ENCODE data around the gene INO80. TPM values are rescaled to one million over a fixed set of nuclear protein-coding genes. Genes with fewer than 3 reads are reported as not detected.
"Not testable (repeated sequence)": the region's sequence is repeated elsewhere in the genome, so short reads cannot be mapped to it uniquely, and the experiment has no call there.

Gene INO80
- total RNA-seq, 2 experiments from 2014 or later, result 18.9 to 22.2 TPM

GRCh38 chr15:41104234-41104633 is 11.8 kb downstream of the INO80 start:
- POLR2A ChIA-PET, result no interaction called here
- ATAC-seq (ENCODE audit: low read depth), result no peak
- H3K4me3 Mint-ChIP-seq, result no peak overlapping the region
- no peaks in the 10 kb centered on the region for H3K9me3 Mint-ChIP-seq
- H3K4me1 Mint-ChIP-seq, result peaks cover 4% of the 10 kb centered on the region
- no peak for DNase-seq
- no peaks in the 10 kb centered on the region for H3K27me3 Mint-ChIP-seq
- peaks cover 20% of the 10 kb centered on the region for H3K36me3 Mint-ChIP-seq
- no peak overlapping the region for H3K27ac Mint-ChIP-seq

GRCh38 chr15:41102854-41103253 is 13.2 kb downstream of the INO80 start:
- no peaks in the 10 kb centered on the region for H3K27me3 Mint-ChIP-seq
- POLR2A ChIA-PET, result no interaction called here

GRCh38 chr15:41096178-41096577 is 19.9 kb downstream of the INO80 start:
- POLR2A ChIA-PET, result no interaction called here
- no peak overlapping the region for H3K27ac Mint-ChIP-seq

More at GRCh38 chr15:41102854-41103253, 13.2 kb downstream of the INO80 start:
- H3K27ac Mint-ChIP-seq, result no peak overlapping the region
- no peak for ATAC-seq (ENCODE audit: low read depth)
- no peak for DNase-seq
- peaks cover 11% of the 10 kb centered on the region for H3K36me3 Mint-ChIP-seq
- H3K4me3 Mint-ChIP-seq, result no peak overlapping the region
- peaks cover 4% of the 10 kb centered on the region for H3K4me1 Mint-ChIP-seq
- H3K9me3 Mint-ChIP-seq, result no peaks in the 10 kb centered on the region

GRCh38 chr15:41085029-41085428 is 31.1 kb downstream of the INO80 start:
- Mint-ChIP-seq H3K4me1 (peaks cover 13% of the 10 kb centered on the region), H3K9me3 (no peaks in the 10 kb centered on the region), H3K27me3 (no peaks in the 10 kb centered on the region), H3K27ac (no peak overlapping the region), H3K4me3 (no peak overlapping the region), H3K36me3 (peaks cover 22% of the 10 kb centered on the region)
- ATAC-seq (ENCODE audit: low read depth) (no peak), DNase-seq (no peak)
- POLR2A ChIA-PET, result no interaction called here

More at GRCh38 chr15:41096178-41096577, 19.9 kb downstream of the INO80 start:
- Mint-ChIP-seq H3K4me3 (no peak overlapping the region), H3K9me3 (no peaks in the 10 kb centered on the region), H3K4me1 (peaks cover 2% of the 10 kb centered on the region), H3K36me3 (peaks cover 17% of the 10 kb centered on the region), H3K27me3 (no peaks in the 10 kb centered on the region)
- no peak for ATAC-seq (ENCODE audit: low read depth)
- no peak for DNase-seq

- no peaks in the 10 kb centered on the region for H3K4me1 Mint-ChIP-seq
- peaks cover 26% of the 10 kb centered on the region for H3K36me3 Mint-ChIP-seq
- H3K27ac Mint-ChIP-seq, result no peak overlapping the region
- H3K4me3 Mint-ChIP-seq, result no peak overlapping the region
- no peak for ATAC-seq (ENCODE audit: low read depth)
- no peak for DNase-seq
- no peaks in the 10 kb centered on the region for H3K27me3 Mint-ChIP-seq
- POLR2A ChIA-PET, result no interaction called here
- no peaks in the 10 kb centered on the region for H3K9me3 Mint-ChIP-seq
Measured at GRCh38 chr15:41080144-41080543, 35.9 kb downstream of the INO80 start.

- peaks cover 23% of the 10 kb centered on the region for H3K36me3 Mint-ChIP-seq
- no peak for DNase-seq
- no peak overlapping the region for H3K4me3 Mint-ChIP-seq
- H3K4me1 Mint-ChIP-seq, result no peaks in the 10 kb centered on the region
- no peak for ATAC-seq (ENCODE audit: low read depth)
- POLR2A ChIA-PET, result no interaction called here
- no peaks in the 10 kb centered on the region for H3K27me3 Mint-ChIP-seq
- H3K27ac Mint-ChIP-seq, result no peak overlapping the region
- no peaks in the 10 kb centered on the region for H3K9me3 Mint-ChIP-seq
Measured at GRCh38 chr15:41079717-41080116, 36.4 kb downstream of the INO80 start.

GRCh38 chr15:41078879-41079278 is 37.2 kb downstream of the INO80 start:
- H3K4me1 Mint-ChIP-seq; H3K27ac Mint-ChIP-seq; H3K9me3 Mint-ChIP-seq; H3K27me3 Mint-ChIP-seq; ATAC-seq (ENCODE audit: low read depth); DNase-seq; H3K4me3 Mint-ChIP-seq; POLR2A ChIA-PET: not testable (repeated sequence)
- peaks cover 25% of the 10 kb centered on the region for H3K36me3 Mint-ChIP-seq

GRCh38 chr15:41078125-41078524 is 38.0 kb downstream of the INO80 start:
- H3K36me3 Mint-ChIP-seq, result peaks cover 29% of the 10 kb centered on the region
- no peak for DNase-seq
- H3K4me3 Mint-ChIP-seq, result no peak overlapping the region
- POLR2A ChIA-PET, result no interaction called here
- no peaks in the 10 kb centered on the region for H3K9me3 Mint-ChIP-seq
- H3K27me3 Mint-ChIP-seq, result no peaks in the 10 kb centered on the region
- H3K4me1 Mint-ChIP-seq, result no peaks in the 10 kb centered on the region
- H3K27ac Mint-ChIP-seq, result no peak overlapping the region
- ATAC-seq (ENCODE audit: low read depth), result no peak

- no peak overlapping the region for H3K27ac Mint-ChIP-seq
- DNase-seq, result no peak
- no peaks in the 10 kb centered on the region for H3K4me1 Mint-ChIP-seq
- POLR2A ChIA-PET, result no interaction called here
- no peaks in the 10 kb centered on the region for H3K9me3 Mint-ChIP-seq
- no peak for ATAC-seq (ENCODE audit: low read depth)
- no peaks in the 10 kb centered on the region for H3K27me3 Mint-ChIP-seq
- peaks cover 25% of the 10 kb centered on the region for H3K36me3 Mint-ChIP-seq
- H3K4me3 Mint-ChIP-seq, result no peak overlapping the region
Measured at GRCh38 chr15:41073028-41073427, 43.1 kb downstream of the INO80 start.

- Mint-ChIP-seq H3K36me3 (peaks cover 30% of the 10 kb centered on the region), H3K9me3 (no peaks in the 10 kb centered on the region)
- no peak for DNase-seq
Measured at GRCh38 chr15:41072013-41072412, 44.1 kb downstream of the INO80 start.

GRCh38 chr15:41066516-41066915 is 49.6 kb downstream of the INO80 start:
- Mint-ChIP-seq H3K9me3 (no peaks in the 10 kb centered on the region), H3K36me3 (peaks cover 48% of the 10 kb centered on the region), H3K27ac (no peak overlapping the region), H3K4me1 (no peaks in the 10 kb centered on the region), H3K27me3 (no peaks in the 10 kb centered on the region), H3K4me3 (no peak overlapping the region)
- POLR2A ChIA-PET, result interaction anchor here (0.7 kb wide), 1 partner anchor 114 kb away, joined by 6 read pairs; no protein-coding TSS in a partner anchor
- DNase-seq (no peak), ATAC-seq (ENCODE audit: low read depth) (no peak)

More at GRCh38 chr15:41072013-41072412, 44.1 kb downstream of the INO80 start:
- no peak for ATAC-seq (ENCODE audit: low read depth)
- POLR2A ChIA-PET, result no interaction called here
- Mint-ChIP-seq H3K27me3 (no peaks in the 10 kb centered on the region), H3K4me3 (no peak overlapping the region), H3K27ac (no peak overlapping the region), H3K4me1 (no peaks in the 10 kb centered on the region)

- H3K27ac Mint-ChIP-seq, result no peak overlapping the region
- no peaks in the 10 kb centered on the region for H3K4me1 Mint-ChIP-seq
- H3K36me3 Mint-ChIP-seq, result peaks cover 61% of the 10 kb centered on the region
- no peak overlapping the region for H3K4me3 Mint-ChIP-seq
- POLR2A ChIA-PET, result no interaction called here
- ATAC-seq (ENCODE audit: low read depth) (no peak), DNase-seq (no peak)
- H3K27me3 Mint-ChIP-seq, result no peaks in the 10 kb centered on the region
- H3K9me3 Mint-ChIP-seq, result peaks cover 4% of the 10 kb centered on the region
Measured at GRCh38 chr15:41061667-41062066, 54.4 kb downstream of the INO80 start.

- Mint-ChIP-seq H3K4me3 (no peak overlapping the region), H3K36me3 (peaks cover 59% of the 10 kb centered on the region), H3K4me1 (no peaks in the 10 kb centered on the region), H3K27me3 (no peaks in the 10 kb centered on the region), H3K9me3 (peaks cover 4% of the 10 kb centered on the region), H3K27ac (no peak overlapping the region)
- DNase-seq (no peak), ATAC-seq (ENCODE audit: low read depth) (no peak)
- POLR2A ChIA-PET, result no interaction called here
Measured at GRCh38 chr15:41060505-41060904, 55.6 kb downstream of the INO80 start.

GRCh38 chr15:41056810-41057209 is 59.3 kb downstream of the INO80 start:
- no peaks in the 10 kb centered on the region for H3K4me1 Mint-ChIP-seq
- no peak overlapping the region for H3K27ac Mint-ChIP-seq
- H3K27me3 Mint-ChIP-seq, result no peaks in the 10 kb centered on the region
- POLR2A ChIA-PET, result no interaction called here
- H3K9me3 Mint-ChIP-seq, result peaks cover 4% of the 10 kb centered on the region
- H3K4me3 Mint-ChIP-seq, result no peak overlapping the region
- ATAC-seq (ENCODE audit: low read depth), result no peak
- peaks cover 40% of the 10 kb centered on the region for H3K36me3 Mint-ChIP-seq
- no peak for DNase-seq

- POLR2A ChIA-PET, result no interaction called here
- DNase-seq (no peak), ATAC-seq (ENCODE audit: low read depth) (no peak)
- no peak overlapping the region for H3K4me3 Mint-ChIP-seq
- no peak overlapping the region for H3K27ac Mint-ChIP-seq
- H3K27me3 Mint-ChIP-seq, result no peaks in the 10 kb centered on the region
- H3K9me3 Mint-ChIP-seq, result peaks cover 3% of the 10 kb centered on the region
- H3K4me1 Mint-ChIP-seq, result no peaks in the 10 kb centered on the region
- peaks cover 40% of the 10 kb centered on the region for H3K36me3 Mint-ChIP-seq
Measured at GRCh38 chr15:41055706-41056105, 60.4 kb downstream of the INO80 start.

Data from activated naive CD8-positive, alpha-beta T cell treated with anti-CD3 and anti-CD28 coated beads, Interleukin-2, amount 10 ng/mL, durations not matched to agents 7 days and 5 days (primary cell).